Chondrocyte (in vitro differentiated cells): Measurements from ENCODE around the gene GALNT17. TPM values are rescaled to one million over a fixed set of nuclear protein-coding genes. Genes with fewer than 3 reads are reported as not detected.

ENCODE experiments used
- DNase-seq: peaks from one replicate; pipeline ENCODE4 v3.0.0; 2021; ENCODE audit warnings: mixed read lengths, low spot score
- H3K27ac Mint-ChIP-seq: one replicate; pipeline ENCODE4 v1.8.0; 2021; ENCODE audit warnings: mild to moderate bottlenecking, moderate library complexity, mixed read lengths; ENCODE audit not compliant: unreplicated experiment
- H3K27me3 Mint-ChIP-seq: 2 replicates; pipeline ENCODE4 v1.8.0; 2021; ENCODE audit warnings: low read depth, mixed read lengths
- H3K36me3 Mint-ChIP-seq: 2 replicates; pipeline ENCODE4 v1.8.0; 2021; ENCODE audit warnings: low read depth, mixed read lengths
- H3K4me1 Mint-ChIP-seq: 2 replicates; pipeline ENCODE4 v1.8.0; 2021; ENCODE audit warnings: low read depth, mild to moderate bottlenecking, mixed read lengths
- H3K4me3 Mint-ChIP-seq: one replicate; pipeline ENCODE4 v1.8.0; 2021; ENCODE audit warnings: mild to moderate bottlenecking, moderate library complexity, mixed read lengths; ENCODE audit not compliant: unreplicated experiment
- H3K9me3 Mint-ChIP-seq: 2 replicates; pipeline ENCODE4 v1.8.0; 2021; ENCODE audit warnings: low read depth, mixed read lengths
- CTCF ChIP-seq: fragments of 200-600 bp; sonication (generic); IDR thresholded peaks from 2 replicates; pipeline ENCODE4 v1.5.0; 2021; ENCODE audit warnings: antibody characterized with exemption, mild to moderate bottlenecking, moderate library complexity
- total RNA-seq: library from RNA; stranded (reverse); gene quantifications from 3 replicates; pipeline ENCODE4 v1.2.1, GENCODE V29; 2021

The GALNT17 gene
- total RNA-seq, 1 donor from 2014 or later: 24.4 TPM

- DNase-seq: no peak
- peaks cover 12% of the 10 kb centered on the region for H3K36me3 Mint-ChIP-seq
- no peak overlapping the region for H3K27ac Mint-ChIP-seq
- H3K9me3 Mint-ChIP-seq: peaks cover 21% of the 10 kb centered on the region
- no peak overlapping the region for H3K4me3 Mint-ChIP-seq
- TF ChIP-seq CTCF: no peak
- H3K4me1 Mint-ChIP-seq: peaks cover 8% of the 10 kb centered on the region
- H3K27me3 Mint-ChIP-seq: no peaks in the 10 kb centered on the region
These were observed 84.3 kb downstream of the GALNT17 start for GRCh38 chr7:71216211-71216610.

DNA sequence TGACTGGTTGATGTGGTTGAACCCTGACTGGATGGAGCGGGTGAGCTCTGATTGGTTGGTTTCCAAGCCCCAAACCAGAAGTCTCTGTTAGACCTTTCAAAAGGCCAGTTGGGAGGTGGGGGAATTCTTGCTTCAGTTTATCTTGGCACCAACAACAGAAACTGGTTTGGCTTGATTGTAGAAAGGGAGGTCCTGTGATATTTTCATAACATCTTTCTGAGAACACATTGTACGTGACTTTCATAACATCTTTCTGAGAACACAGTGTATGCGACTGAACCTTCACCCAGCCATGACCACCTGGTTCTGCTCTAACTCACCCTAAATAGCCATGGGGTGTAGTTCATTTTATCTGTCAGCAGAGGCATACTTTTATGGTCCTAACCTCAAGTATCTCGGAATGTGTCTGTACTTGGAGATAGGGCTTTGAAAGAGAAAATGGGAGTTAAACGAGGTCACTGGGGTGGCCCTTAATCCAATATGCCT, 88.3 kb downstream of the GALNT17 start:
- DNase-seq: no peak
- H3K9me3 Mint-ChIP-seq: peaks cover 19% of the 10 kb centered on the region
- peak; percentile 34 for TF ChIP-seq CTCF
- peak overlapping the region; percentile 23 for H3K27ac Mint-ChIP-seq
- H3K36me3 Mint-ChIP-seq: peaks cover 12% of the 10 kb centered on the region
- H3K4me3 Mint-ChIP-seq: no peak overlapping the region
- no peaks in the 10 kb centered on the region for H3K27me3 Mint-ChIP-seq
- peaks cover 11% of the 10 kb centered on the region for H3K4me1 Mint-ChIP-seq

- peaks cover 19% of the 10 kb centered on the region for H3K9me3 Mint-ChIP-seq
- H3K27me3 Mint-ChIP-seq: no peaks in the 10 kb centered on the region
- H3K27ac Mint-ChIP-seq: no peak overlapping the region
- H3K4me3 Mint-ChIP-seq: no peak overlapping the region
- no peak for TF ChIP-seq CTCF
- DNase-seq: no peak
- peaks cover 12% of the 10 kb centered on the region for H3K36me3 Mint-ChIP-seq
- H3K4me1 Mint-ChIP-seq: peaks cover 11% of the 10 kb centered on the region
These were observed 89.1 kb downstream of the GALNT17 start for GRCh38 chr7:71221049-71221448.

DNA sequence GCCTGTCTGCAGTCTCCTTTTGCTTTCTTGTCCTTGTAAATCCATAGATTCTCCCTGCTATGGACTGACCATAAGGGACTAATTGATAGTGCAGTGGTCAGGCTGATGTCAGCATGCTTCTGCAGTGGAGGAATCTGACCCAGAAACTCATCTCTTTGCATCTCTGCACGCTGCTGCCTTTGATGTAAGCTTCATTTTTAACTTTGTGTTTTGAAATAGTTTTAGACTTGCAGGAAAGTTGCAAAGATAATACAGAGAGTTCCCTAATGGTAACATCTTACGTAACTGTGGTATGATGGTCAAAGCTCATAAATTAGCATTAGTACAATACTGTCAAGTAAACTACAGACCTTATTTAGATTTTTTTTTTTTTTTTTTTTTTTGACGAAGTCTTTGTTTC, 89.6 kb downstream of the GALNT17 start:
- TF ChIP-seq CTCF: no peak
- Mint-ChIP-seq H3K27me3 (no peaks in the 10 kb centered on the region), H3K4me1 (peaks cover 11% of the 10 kb centered on the region), H3K9me3 (peaks cover 19% of the 10 kb centered on the region), H3K4me3 (no peak overlapping the region), H3K27ac (no peak overlapping the region), H3K36me3 (peaks cover 12% of the 10 kb centered on the region)
- no peak for DNase-seq

- no peak for DNase-seq
- H3K27me3 Mint-ChIP-seq: no peaks in the 10 kb centered on the region
- H3K4me1 Mint-ChIP-seq: no peaks in the 10 kb centered on the region
- peaks cover 9% of the 10 kb centered on the region for H3K36me3 Mint-ChIP-seq
- H3K9me3 Mint-ChIP-seq: peaks cover 14% of the 10 kb centered on the region
- TF ChIP-seq CTCF: no peak
- no peak overlapping the region for H3K4me3 Mint-ChIP-seq
- no peak overlapping the region for H3K27ac Mint-ChIP-seq
These were observed 95.2 kb downstream of the GALNT17 start for GRCh38 chr7:71227126-71227525.
